Nephron progenitor cell (in vitro differentiated cells): ENCODE results near the gene FBRSL1.

Experiments used
- DNase-seq: peaks from one replicate; pipeline ENCODE4 v3.0.0; 2021
- H3K27ac Mint-ChIP-seq: 2 replicates; pipeline ENCODE4 v1.8.0; 2021; ENCODE audit warnings: mild to moderate bottlenecking, moderate library complexity, mixed read lengths
- H3K27me3 Mint-ChIP-seq: 2 replicates; pipeline ENCODE4 v1.8.0; 2021; ENCODE audit warnings: mild to moderate bottlenecking, low read depth, mixed read lengths; ENCODE audit not compliant: poor library complexity
- H3K36me3 Mint-ChIP-seq: 2 replicates; pipeline ENCODE4 v1.8.0; 2021; ENCODE audit warnings: low read depth, mixed read lengths
- H3K4me1 Mint-ChIP-seq: 2 replicates; pipeline ENCODE4 v1.8.0; 2021; ENCODE audit warnings: mixed read lengths
- H3K4me3 Mint-ChIP-seq: 2 replicates; pipeline ENCODE4 v1.8.0; 2021; ENCODE audit warnings: mild to moderate bottlenecking, moderate library complexity, mixed read lengths
- H3K9me3 Mint-ChIP-seq: 2 replicates; pipeline ENCODE4 v1.8.0; 2021; ENCODE audit warnings: mild to moderate bottlenecking, moderate library complexity, mixed read lengths
- TF ChIP-seq, protein P1 (sequence below): fragments of 200-600 bp; sonication (generic); IDR thresholded peaks from 2 replicates; pipeline ENCODE4 v1.5.0; 2021; ENCODE audit warnings: antibody characterized with exemption

FBRSL1 gene

DNA sequence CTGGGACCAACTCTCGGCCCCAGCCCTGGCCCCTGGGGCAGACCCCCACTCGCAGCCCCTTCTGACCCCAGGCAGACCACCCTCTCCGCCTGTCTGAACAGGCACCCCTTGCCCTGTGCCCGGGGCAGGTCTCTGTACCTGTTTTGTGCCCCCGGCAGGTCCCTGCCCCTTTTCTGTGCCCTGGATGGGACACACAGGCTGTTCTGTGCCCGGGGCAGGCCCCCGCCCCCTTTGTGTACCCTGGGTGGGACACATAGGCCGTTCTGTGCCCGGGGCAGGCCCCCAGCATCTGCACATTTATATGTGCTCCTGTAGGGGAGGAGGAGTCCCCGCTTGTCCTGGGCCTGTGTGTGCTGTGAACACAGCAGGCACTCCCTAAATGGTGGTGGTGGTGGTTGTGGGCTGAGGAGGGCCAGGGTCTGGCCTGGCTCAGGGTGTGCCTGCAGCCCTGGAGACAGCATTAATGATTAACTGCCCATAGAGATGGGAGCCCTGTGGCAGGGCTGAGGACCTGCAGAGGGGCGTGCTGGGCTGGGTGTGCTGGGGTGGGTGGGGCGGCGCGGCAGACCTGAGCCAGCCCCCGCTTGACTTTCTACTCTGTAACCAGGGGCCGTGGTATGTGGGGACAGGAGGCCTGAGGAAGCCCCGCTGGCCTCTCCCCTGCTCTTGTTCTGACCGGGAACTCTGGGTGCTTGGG lies 3.7 kb downstream of the FBRSL1 start:
- H3K36me3 Mint-ChIP-seq: no peaks in the 10 kb centered on the region
- H3K9me3 Mint-ChIP-seq: no peaks in the 10 kb centered on the region

DNA sequence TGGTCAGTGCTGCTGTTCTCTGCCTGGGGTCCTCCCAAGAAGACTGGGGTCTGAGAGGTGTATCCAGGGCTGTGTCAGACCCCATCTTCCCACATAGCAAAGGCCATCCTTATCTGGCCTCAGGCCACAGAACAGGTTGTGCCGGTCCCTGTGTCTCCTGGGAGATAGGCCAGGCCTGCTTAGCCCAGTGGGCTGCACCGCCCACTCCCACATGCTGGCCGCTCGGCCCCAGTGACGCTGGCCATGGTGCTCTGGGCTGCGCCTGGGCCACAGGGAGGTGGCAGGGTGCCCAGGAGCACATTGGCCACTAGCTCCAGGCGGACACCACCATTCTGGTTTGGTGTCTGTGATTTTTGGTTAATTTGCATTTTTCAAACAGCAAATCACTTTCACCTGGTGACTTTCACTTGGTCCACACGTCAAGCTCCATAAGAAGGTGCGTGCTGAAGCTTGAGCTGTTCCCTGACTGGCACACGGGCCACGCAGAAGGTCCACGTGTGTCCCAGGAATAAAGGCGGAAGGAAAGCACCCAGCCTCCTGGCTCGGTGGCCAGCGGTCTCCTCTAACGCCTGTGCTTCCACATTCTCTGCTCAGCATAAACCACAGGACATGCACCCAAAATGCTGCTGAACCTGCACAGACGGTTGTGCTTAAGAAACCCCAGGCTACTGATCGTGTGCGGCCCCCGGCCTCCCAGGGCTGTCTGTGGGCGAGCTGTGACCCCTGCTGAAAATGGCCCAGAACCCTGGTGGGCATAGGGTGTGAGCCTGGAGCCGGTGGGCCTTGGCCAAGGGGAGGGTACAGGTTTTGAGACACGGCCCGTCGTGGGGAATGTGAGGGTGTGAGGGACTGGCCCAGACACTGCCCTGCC lies 4.6 kb downstream of the FBRSL1 start:
- H3K4me3 Mint-ChIP-seq: no peak overlapping the region
- H3K27ac Mint-ChIP-seq: peak overlapping the region; percentile 83
- no peaks in the 10 kb centered on the region for H3K27me3 Mint-ChIP-seq
- H3K36me3 Mint-ChIP-seq: no peaks in the 10 kb centered on the region
- TF ChIP-seq, protein P1, sequence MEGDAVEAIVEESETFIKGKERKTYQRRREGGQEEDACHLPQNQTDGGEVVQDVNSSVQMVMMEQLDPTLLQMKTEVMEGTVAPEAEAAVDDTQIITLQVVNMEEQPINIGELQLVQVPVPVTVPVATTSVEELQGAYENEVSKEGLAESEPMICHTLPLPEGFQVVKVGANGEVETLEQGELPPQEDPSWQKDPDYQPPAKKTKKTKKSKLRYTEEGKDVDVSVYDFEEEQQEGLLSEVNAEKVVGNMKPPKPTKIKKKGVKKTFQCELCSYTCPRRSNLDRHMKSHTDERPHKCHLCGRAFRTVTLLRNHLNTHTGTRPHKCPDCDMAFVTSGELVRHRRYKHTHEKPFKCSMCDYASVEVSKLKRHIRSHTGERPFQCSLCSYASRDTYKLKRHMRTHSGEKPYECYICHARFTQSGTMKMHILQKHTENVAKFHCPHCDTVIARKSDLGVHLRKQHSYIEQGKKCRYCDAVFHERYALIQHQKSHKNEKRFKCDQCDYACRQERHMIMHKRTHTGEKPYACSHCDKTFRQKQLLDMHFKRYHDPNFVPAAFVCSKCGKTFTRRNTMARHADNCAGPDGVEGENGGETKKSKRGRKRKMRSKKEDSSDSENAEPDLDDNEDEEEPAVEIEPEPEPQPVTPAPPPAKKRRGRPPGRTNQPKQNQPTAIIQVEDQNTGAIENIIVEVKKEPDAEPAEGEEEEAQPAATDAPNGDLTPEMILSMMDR: no peak
- peaks cover 56% of the 10 kb centered on the region for H3K4me1 Mint-ChIP-seq
- DNase-seq: no peak
- H3K9me3 Mint-ChIP-seq: no peaks in the 10 kb centered on the region

More for the DNA sequence above, 3.7 kb downstream of the FBRSL1 start:
- Mint-ChIP-seq H3K4me3 (no peak overlapping the region), H3K27me3 (peaks cover 5% of the 10 kb centered on the region), H3K27ac (peak overlapping the region; percentile 83), H3K4me1 (peaks cover 58% of the 10 kb centered on the region)
- DNase-seq: no peak
- TF ChIP-seq, protein P1: no peak

DNA sequence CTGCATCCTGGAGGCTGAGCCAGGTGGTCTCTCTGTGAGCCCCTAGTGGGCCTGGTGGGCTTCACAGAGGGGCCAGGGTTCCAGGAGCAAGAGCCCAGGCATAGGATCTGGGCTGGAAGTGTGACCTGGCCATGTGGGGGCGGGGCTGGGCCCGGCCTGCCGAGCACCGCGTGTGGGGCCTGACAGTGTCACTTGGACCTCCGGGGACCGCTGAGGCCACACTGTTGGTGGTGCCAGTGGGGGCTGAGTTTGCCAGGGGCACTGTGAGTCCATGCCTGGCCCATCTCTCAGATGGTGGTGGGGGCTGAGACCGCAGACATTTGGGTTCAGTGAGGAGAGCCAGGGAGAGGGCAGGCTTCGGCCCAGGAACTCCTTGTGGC lies 5.2 kb downstream of the FBRSL1 start:
- H3K27ac Mint-ChIP-seq: no peak overlapping the region
- no peaks in the 10 kb centered on the region for H3K27me3 Mint-ChIP-seq
- DNase-seq: no peak
- H3K9me3 Mint-ChIP-seq: no peaks in the 10 kb centered on the region
- H3K4me1 Mint-ChIP-seq: peaks cover 61% of the 10 kb centered on the region
- TF ChIP-seq, protein P1: no peak
- no peaks in the 10 kb centered on the region for H3K36me3 Mint-ChIP-seq
- H3K4me3 Mint-ChIP-seq: no peak overlapping the region

DNA sequence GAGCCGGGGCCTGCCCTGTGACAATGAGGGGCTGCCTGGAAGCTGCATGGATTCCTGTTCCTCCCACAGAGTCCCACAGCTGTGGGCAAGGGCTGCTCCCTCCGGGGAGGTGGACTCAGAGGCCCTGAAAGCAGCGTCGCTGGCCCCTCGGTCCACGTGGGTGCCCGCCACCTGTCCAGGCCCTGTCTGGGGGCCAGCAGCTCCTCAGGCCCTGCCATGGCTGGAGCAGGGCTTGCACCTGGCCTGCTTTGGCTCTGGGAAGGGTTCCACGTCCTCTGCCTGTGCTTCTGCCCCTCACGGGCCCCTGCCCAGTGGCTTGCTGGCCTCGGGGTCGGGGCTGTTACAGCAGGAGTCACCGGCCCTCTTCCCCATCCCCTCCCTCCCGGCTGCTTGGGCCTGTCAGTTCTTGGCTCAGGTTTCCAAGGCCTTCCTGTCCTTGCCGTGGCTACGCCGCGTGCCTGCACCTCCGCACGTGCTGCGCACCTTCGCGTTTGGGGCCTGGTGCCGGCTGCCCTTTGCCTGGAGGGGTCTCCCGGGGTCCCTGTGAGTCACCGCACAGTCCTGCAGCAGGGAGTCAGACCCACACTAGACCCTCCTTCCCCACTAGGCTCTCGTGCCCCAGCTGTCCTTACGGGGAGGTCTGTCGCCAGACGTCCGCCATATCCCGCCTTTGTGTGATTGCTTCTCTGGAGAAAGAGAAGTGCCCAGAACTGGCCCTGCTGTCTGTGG lies 5.8 kb downstream of the FBRSL1 start:
- H3K27ac Mint-ChIP-seq: peak overlapping the region; percentile 39
- no peaks in the 10 kb centered on the region for H3K27me3 Mint-ChIP-seq
- H3K36me3 Mint-ChIP-seq: no peaks in the 10 kb centered on the region
- peak; percentile 40 for DNase-seq
- no peaks in the 10 kb centered on the region for H3K9me3 Mint-ChIP-seq
- TF ChIP-seq, protein P1: no peak
- H3K4me3 Mint-ChIP-seq: no peak overlapping the region
- H3K4me1 Mint-ChIP-seq: peaks cover 66% of the 10 kb centered on the region

GRCh38 chr12:132496358-132496669 lies 6.4 kb downstream of the FBRSL1 start:
- Mint-ChIP-seq H3K36me3 (no peaks in the 10 kb centered on the region), H3K4me3 (no peak overlapping the region), H3K27ac (peak overlapping the region; percentile 39), H3K9me3 (no peaks in the 10 kb centered on the region), H3K27me3 (no peaks in the 10 kb centered on the region), H3K4me1 (peaks cover 64% of the 10 kb centered on the region)
- no peak for DNase-seq
- TF ChIP-seq, protein P1: no peak
